K562 (cell line): ENCODE data around the gene CTSS. TPM values are rescaled to one million over a fixed set of nuclear protein-coding genes. Genes with fewer than 3 reads are reported as not detected.

Source experiments
- ATAC-seq: fragments of 200-7000 bp; cut with Tn5 transposase; 3 replicates; pipeline ENCODE4 v1.9.1; 2020; ENCODE audit warnings: moderate library complexity
- BruUV-seq: library from RNA; stranded (reverse); fragments of 400-500 nt; replicated peaks from 2 replicates; lab custom pipeline; 2021; lab: Mats Ljungman, UMichigan
- CTCF ChIA-PET: fragments of 300-600 bp; formaldehyde crosslinking; extraction: SDS; loops from one replicate; lab custom pipeline; 2021; ENCODE audit warnings: low intra/inter-chr PET ratio; lab: Yijun Ruan, JAX
- POLR2A ChIA-PET: fragments of 300-600, 350-650 bp; sonication (Branson Sonifier 250); formaldehyde crosslinking; extraction: SDS; loops from one replicate; lab custom pipeline; 2021; ENCODE audit warnings: antibody characterized with exemption, inconsistent platforms; lab: Yijun Ruan, JAX
- DNase-seq, 4 experiments: peaks; one replicate each; pipeline versions ENCODE4 v3.0.0 to v3.0.0-alpha.2; 2011 to 2018; ENCODE audit warnings: low spot score in 3 of 4, mixed read lengths in 3 of 4; ENCODE audit errors: extremely low read depth in 1 of 4
- FAIRE-seq: peaks from 2 replicates; lab custom pipeline; 2011; peaks lifted over from hg19 to GRCh38; lab: Jason Lieb, UNC
- H2AFZ ChIP-seq: 2 replicates; pipeline ENCODE4 v1.6.0; 2011; ENCODE audit warnings: low read depth, low read length, control low read depth, inconsistent platforms
- H3K27ac ChIP-seq: fragments of 200-600 bp; 3 replicates; pipeline ENCODE4 v1.8.0; 2011; ENCODE audit warnings: low read depth, mild to moderate bottlenecking, control low read depth, inconsistent platforms, low read length, moderate library complexity, mixed read lengths; ENCODE audit errors: extremely low read depth
- H3K27me3 ChIP-seq, 2 experiments: fragments of 300-600 bp in 1 of 2; 2 replicates in 1 of 2; 3 replicates in 1 of 2; pipeline versions ENCODE4 v1.6.0 to v1.8.0; 2011; ENCODE audit warnings: inconsistent platforms in 2 of 2, low read length in 2 of 2, mild to moderate bottlenecking in 1 of 2, mixed read lengths in 1 of 2, moderate library complexity in 1 of 2; ENCODE audit not compliant: control insufficient read depth in 2 of 2, insufficient read depth in 2 of 2
- H3K36me3 ChIP-seq: fragments of 300-600 bp; 3 replicates; pipeline ENCODE4 v1.8.0; 2011; ENCODE audit warnings: mild to moderate bottlenecking, low read length, inconsistent platforms; ENCODE audit not compliant: control insufficient read depth, insufficient read depth
- H3K4me1 ChIP-seq, 2 experiments: fragments of 200-600 bp in 1 of 2; replicated peaks in 1 of 2; 2 replicates in 1 of 2; 3 replicates in 1 of 2; pipeline versions ENCODE4 v1.5.1 to v1.8.0; 2011; ENCODE audit warnings: inconsistent platforms in 2 of 2, low read length in 2 of 2, mild to moderate bottlenecking in 1 of 2, mixed read lengths in 1 of 2, moderate library complexity in 1 of 2; ENCODE audit not compliant: control insufficient read depth in 2 of 2, insufficient read depth in 2 of 2
- H3K4me2 ChIP-seq: 2 replicates; pipeline ENCODE4 v1.6.1; 2011; ENCODE audit warnings: low read length, control low read depth, inconsistent platforms, mixed read lengths; ENCODE audit not compliant: insufficient read depth
- H3K4me3 ChIP-seq: fragments of 200-600 bp; sonication (generic), shearing (Covaris generic); 2 replicates; pipeline ENCODE4 v1.5.1; 2016; ENCODE audit warnings: control low read depth, inconsistent platforms
- H3K79me2 ChIP-seq: fragments of 200-600 bp; 3 replicates; pipeline ENCODE4 v1.8.0; 2011; ENCODE audit warnings: low read length, inconsistent platforms; ENCODE audit not compliant: control insufficient read depth, insufficient read depth
- H3K9ac ChIP-seq, 2 experiments: 2 replicates each; pipeline versions ENCODE4 v1.6.0 to v1.6.1; 2011; ENCODE audit warnings: low read depth in 2 of 2, low read length in 2 of 2, control low read depth in 1 of 2, inconsistent platforms in 1 of 2, mild to moderate bottlenecking in 1 of 2, mixed read lengths in 1 of 2; ENCODE audit not compliant: insufficient read depth in 1 of 2
- H3K9me1 ChIP-seq: one replicate; pipeline ENCODE4 v1.6.0; 2011; ENCODE audit warnings: inconsistent platforms, mild to moderate bottlenecking, low read length, moderate library complexity; ENCODE audit not compliant: control insufficient read depth, insufficient read depth
- H3K9me3 ChIP-seq: replicated peaks from 2 replicates; pipeline ENCODE4 v1.5.1; 2011; ENCODE audit warnings: low read depth, low read length, inconsistent platforms; ENCODE audit not compliant: control insufficient read depth, insufficient read depth
- H4K20me1 ChIP-seq: replicated peaks from 2 replicates; pipeline ENCODE4 v1.6.1; 2011; ENCODE audit warnings: low read length, inconsistent platforms, mixed read lengths; ENCODE audit not compliant: control insufficient read depth, insufficient read depth
- GATA2 ChIP-seq: sonication (generic); formaldehyde crosslinking; IDR thresholded peaks from 2 replicates; pipeline ENCODE4 v1.4.0; 2020; ENCODE audit warnings: mild to moderate bottlenecking, missing genetic modification reagents
- HCFC1 ChIP-seq: IDR thresholded peaks from 2 replicates; pipeline ENCODE4 v1.6.1; 2012; ENCODE audit warnings: low read depth, low read length, improper control_type of control experiment
- WGBS: fragments of 100-300 bp; shearing (Covaris generic); methylation state at CpG from one replicate; pipeline ENCODE4 v1.1.6; 2016; ENCODE audit warnings: low coverage, mixed read lengths; ENCODE audit not compliant: insufficient coverage; ENCODE audit errors: missing lambda C conversion rate; 5-methylcytosine and 5-hydroxymethylcytosine counted together
- in situ Hi-C: fragments of 300-500 bp; cut with MboI; formaldehyde crosslinking; loops from 4 replicates; pipeline ENCODE4 v1.15.0; 2018; ENCODE audit warnings: inconsistent platforms, mixed read lengths
- intact Hi-C: fragments of 100-400 bp; cut with micrococcal nuclease; formaldehyde crosslinking; loops from 2 replicates; pipeline ENCODE4 v1.14.2; 2022
- polyA plus RNA-seq, 8 experiments: library from polyadenylated mRNA; depleted of rRNA in 4 of 8; stranded (reverse) in 5 of 8; unstranded in 3 of 8; fragments of >200 nt; fragmentation: Nextera tagmentation in 2 of 8; fragmentation: Illumina TruSeq in 1 of 8; extraction: Ambion mirVana in 2 of 8; extraction: Trizol in 1 of 8; gene quantifications; 2 replicates each; pipeline versions ENCODE4 v1.2.1 to v1.2.3, GENCODE V29; 2011 to 2014; ENCODE audit warnings: inconsistent platforms in 1 of 8, missing spikeins in 1 of 8
- total RNA-seq, 7 experiments: library from RNA; depleted of rRNA in 6 of 7; stranded (reverse); fragments of >200 nt in 6 of 7; fragmentation: Illumina TruSeq in 2 of 7; extraction: Trizol in 2 of 7; gene quantifications; 2 replicates each; pipeline versions ENCODE4 v1.2.1 to v1.2.3, GENCODE V29; 2011 to 2021; ENCODE audit warnings: low replicate concordance in 1 of 7
- TF ChIP-seq, protein P1 (sequence below): fragments of 200-400 bp; formaldehyde crosslinking; IDR thresholded peaks from 2 replicates; pipeline ENCODE4 v1.6.1; 2017; ENCODE audit warnings: mild to moderate bottlenecking, low read depth, low read length, moderate library complexity
- TF ChIP-seq, protein P2 (sequence below): fragments of 250-450 bp; sonication (Bioruptor Pico); IDR thresholded peaks from 2 replicates; pipeline ENCODE4 v1.8.0; 2021; ENCODE audit warnings: borderline replicate concordance, mild to moderate bottlenecking, moderate library complexity; ENCODE audit not compliant: poor library complexity, severe bottlenecking

CTSS gene
- total and polyA plus RNA-seq, 9 of the 15 experiments (the other 6 are each of a cell fraction or from before 2014, with no cell fraction given), result 8.6 to 24.9 (median 10.3) TPM

DNA sequence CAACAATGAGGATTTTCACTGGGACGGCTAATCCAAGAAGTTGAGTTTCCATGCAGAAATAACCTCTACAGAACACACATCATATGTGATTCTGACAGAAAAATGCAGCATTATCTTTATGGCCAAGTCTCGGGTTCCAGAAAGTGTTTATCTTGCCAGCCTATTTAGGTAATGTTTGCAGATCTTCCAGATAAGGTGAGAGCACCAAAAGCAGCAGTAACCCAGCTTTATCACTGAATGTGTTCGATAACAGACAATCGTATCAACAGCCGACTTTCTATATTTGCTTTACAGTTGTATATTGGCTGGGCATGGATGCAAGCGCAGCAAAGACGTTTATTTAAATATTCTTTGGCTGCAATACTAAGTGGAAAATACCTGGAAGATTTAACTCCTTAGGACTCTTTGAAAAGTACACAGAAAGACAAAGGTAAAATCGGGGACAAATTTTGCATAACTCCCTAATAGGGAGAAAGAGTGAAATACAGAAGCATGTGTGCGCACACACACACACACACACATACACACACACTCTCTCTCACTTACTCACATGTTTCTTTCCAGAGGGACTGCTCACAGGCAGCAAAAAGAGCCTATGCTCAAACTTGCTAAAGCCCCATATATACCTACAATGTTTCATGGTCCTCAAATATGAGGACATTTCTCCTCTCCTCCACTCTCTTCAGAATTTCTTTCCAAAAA, 45.5 kb upstream of the CTSS start:
- no TSS peak for BruUV-seq
- Histone ChIP-seq H3K4me1 (peaks cover 0 to 8% of the 10 kb centered on the region in 2 experiments; a peak in 1 of 5 replicates), H3K9me3 (no peaks in the 10 kb centered on the region), H3K4me2 (no peak overlapping the region)
- ChIA-PET POLR2A (no interaction called here), CTCF (no interaction called here)
- ATAC-seq, result no peak
- TF ChIP-seq, protein P1, sequence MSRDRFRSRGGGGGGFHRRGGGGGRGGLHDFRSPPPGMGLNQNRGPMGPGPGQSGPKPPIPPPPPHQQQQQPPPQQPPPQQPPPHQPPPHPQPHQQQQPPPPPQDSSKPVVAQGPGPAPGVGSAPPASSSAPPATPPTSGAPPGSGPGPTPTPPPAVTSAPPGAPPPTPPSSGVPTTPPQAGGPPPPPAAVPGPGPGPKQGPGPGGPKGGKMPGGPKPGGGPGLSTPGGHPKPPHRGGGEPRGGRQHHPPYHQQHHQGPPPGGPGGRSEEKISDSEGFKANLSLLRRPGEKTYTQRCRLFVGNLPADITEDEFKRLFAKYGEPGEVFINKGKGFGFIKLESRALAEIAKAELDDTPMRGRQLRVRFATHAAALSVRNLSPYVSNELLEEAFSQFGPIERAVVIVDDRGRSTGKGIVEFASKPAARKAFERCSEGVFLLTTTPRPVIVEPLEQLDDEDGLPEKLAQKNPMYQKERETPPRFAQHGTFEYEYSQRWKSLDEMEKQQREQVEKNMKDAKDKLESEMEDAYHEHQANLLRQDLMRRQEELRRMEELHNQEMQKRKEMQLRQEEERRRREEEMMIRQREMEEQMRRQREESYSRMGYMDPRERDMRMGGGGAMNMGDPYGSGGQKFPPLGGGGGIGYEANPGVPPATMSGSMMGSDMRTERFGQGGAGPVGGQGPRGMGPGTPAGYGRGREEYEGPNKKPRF, result no peak
- TF ChIP-seq HCFC1 (no peak), GATA2 (CRISPR knock-in tag) (no peak)
- TF ChIP-seq, protein P2, sequence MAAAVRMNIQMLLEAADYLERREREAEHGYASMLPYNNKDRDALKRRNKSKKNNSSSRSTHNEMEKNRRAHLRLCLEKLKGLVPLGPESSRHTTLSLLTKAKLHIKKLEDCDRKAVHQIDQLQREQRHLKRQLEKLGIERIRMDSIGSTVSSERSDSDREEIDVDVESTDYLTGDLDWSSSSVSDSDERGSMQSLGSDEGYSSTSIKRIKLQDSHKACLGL, result no peak
- TF ChIP-seq, all 486 proteins: peak for 0
- no peaks in the 10 kb centered on the region for H3K79me2 ChIP-seq
- H3K9ac ChIP-seq, result no peak overlapping the region
- H3K4me3 ChIP-seq, result no peak overlapping the region
- 30% methylated on average over 9 of the region's 9 CpGs for WGBS
- no peaks in the 10 kb centered on the region for H3K27me3 ChIP-seq
- intact Hi-C loops (loop anchor here (5.0 to 10.0 kb wide), 4 partner anchors 194 to 556 kb away; partner anchors contain the start of genes CA14 and MCL1), in situ Hi-C loops (no loop called here)
- H4K20me1 ChIP-seq, result no peaks in the 10 kb centered on the region
- H3K36me3 ChIP-seq, result peaks cover 42% of the 10 kb centered on the region
- DNase-seq (no peak), FAIRE-seq (no peak)
- H3K27ac ChIP-seq, result no peak overlapping the region
- H3K9me1 ChIP-seq, result no peaks in the 10 kb centered on the region
- H2AFZ ChIP-seq, result no peak overlapping the region
